Pancreas (tissue), 10 donors: ENCODE measurements around the gene TAF1. TPM values are rescaled to one million over a fixed set of nuclear protein-coding genes. Genes with fewer than 3 reads are reported as not detected.

Experiments used
- ATAC-seq, 4 donors: fragments of 200-7000 bp; cut with Tn5 transposase; one replicate each; pipeline versions ENCODE4 v1.8.0 to v1.9.1; 2020; ENCODE audit warnings: mild to moderate bottlenecking in 4 of 4, moderate library complexity in 4 of 4
- DNase-seq, 6 donors: peaks; one replicate each; pipeline ENCODE4 v3.0.0-alpha.2; 2020
- FAIRE-seq: peaks from 2 replicates; lab custom pipeline; 2012; peaks lifted over from hg19 to GRCh38; lab: Jason Lieb, UNC
- H3K27ac ChIP-seq, 4 donors: fragments of 200-600 bp; sonication (generic); 1 replicate in 3 of 4; 2 replicates in 1 of 4; pipeline versions ENCODE4 v1.5.0 to v1.8.0; 2020
- H3K27me3 ChIP-seq, 4 donors: fragments of 200-600 bp; one replicate each; pipeline ENCODE4 v1.8.0; 2021
- H3K36me3 ChIP-seq, 3 donors: fragments of 200-600 bp; sonication (generic) in 1 of 3; one replicate each; pipeline versions ENCODE4 v1.5.0 to v1.8.0; 2020 to 2021
- H3K4me1 ChIP-seq, 3 donors: fragments of 200-600 bp; one replicate each; pipeline ENCODE4 v1.8.0; 2021
- H3K4me3 ChIP-seq, 4 donors: fragments of 200-600 bp; sonication (generic) in 2 of 4; one replicate each; pipeline versions ENCODE4 v1.5.0 to v1.8.0; 2020 to 2021
- H3K9me3 ChIP-seq, 4 donors: fragments of 200-600 bp; one replicate each; pipeline ENCODE4 v1.8.0; 2021
- CTCF ChIP-seq, 4 donors: fragments of 200-600 bp; sonication (generic) in 3 of 4; IDR thresholded peaks; one replicate each; pipeline versions ENCODE4 v1.5.0 to v1.8.0; 2021; ENCODE audit warnings: antibody characterized with exemption in 4 of 4
- WGBS, 2 donors: extraction: QIAGEN DNeasy Blood & Tissue Kit; methylation state at CpG; one replicate each; pipeline ENCODE4 v1.1.7; 2013; 5-methylcytosine and 5-hydroxymethylcytosine counted together
- intact Hi-C, 3 donors: fragments of 100-400 bp; cut with DNase I; formaldehyde crosslinking; loops; one replicate each; pipeline versions ENCODE4 v1.11.1 to v1.14.2; 2022
- polyA plus RNA-seq, 2 donors: library from polyadenylated mRNA; stranded (reverse); fragments of 200-250 nt; gene quantifications; one replicate each; pipeline ENCODE4 v1.2.3, GENCODE V29; 2013
- total RNA-seq, 6 donors: library from RNA; stranded (reverse); fragmentation: NEBNext Ultra II Directional in 4 of 6; extraction: Animal tissue kit (Norgen Biotek cat#: 25700) in 4 of 6; gene quantifications; one replicate each; pipeline versions ENCODE4 v1.2.1 to v1.2.4, GENCODE V29; 2021 to 2023
- donor health status: healthy with polysubstance abuse.
- donor health status: DM: no; HTN: no; CAD: no; lungs with moderate emphysema.
- donor health status: DM: no; HTN: no; CAD: no.
- donor health status: control.
- donor health status: control.
- donor health status: Bipolar disorder and iron deficiency.
- donor health status: DM: yes; HTN: yes; CAD: no.
- donor health status: DM: no; HTN: no; CAD: no.
- donor health status: DM: no; HTN: no; CAD: no.
- donor health status: DM: yes; HTN: yes; CAD: no.

TAF1 gene
- total and polyA plus RNA-seq, 8 donors = 9.8 to 23.2 (median 16.5) TPM

DNA sequence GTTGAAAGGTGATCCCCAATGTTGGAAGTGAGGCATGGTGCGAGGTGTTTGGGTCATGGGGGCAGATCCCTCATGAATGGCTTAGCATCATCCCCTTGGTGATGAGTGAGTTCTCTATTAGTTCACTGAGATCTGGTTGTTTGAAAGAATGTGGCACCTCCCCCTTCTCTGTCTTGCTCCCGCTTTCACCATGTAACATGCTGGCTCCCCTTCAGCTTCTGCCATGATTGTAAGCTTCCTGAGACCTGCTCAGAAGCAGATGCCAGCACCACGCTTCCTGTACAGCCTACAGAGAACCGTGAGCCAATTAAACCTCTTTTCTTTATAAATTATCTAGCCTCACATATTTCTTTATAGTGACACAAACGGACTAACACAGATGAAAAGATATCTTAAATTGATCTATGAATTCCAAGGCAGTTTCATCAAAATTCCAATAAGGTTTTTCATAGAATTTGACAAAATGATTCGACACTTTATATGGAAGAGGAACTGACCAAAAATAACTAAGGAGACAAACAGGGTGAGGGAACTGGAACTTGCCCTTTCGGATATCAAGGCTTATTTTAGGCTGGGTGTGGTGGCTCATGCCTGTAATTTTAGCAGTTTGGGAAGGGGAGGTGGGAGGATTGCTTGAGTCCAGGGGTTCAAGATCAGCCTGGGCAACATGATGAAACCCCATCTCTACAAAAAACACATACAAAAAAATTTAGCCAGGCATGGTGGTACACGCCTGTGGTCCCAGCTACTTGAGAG lies 109.8 kb downstream of the TAF1 start:
- H3K36me3 ChIP-seq = no peaks in the 10 kb centered on the region
- DNase-seq (no peak), FAIRE-seq (no peak), ATAC-seq (no peak)
- TF ChIP-seq CTCF (IDR thresholded peaks at IDR 0.05) = no peak
- H3K27ac ChIP-seq = no peak overlapping the region
- WGBS, 2 donors = 64 to 81% methylated on average over 8 of the region's 8 CpGs
- no peak overlapping the region for H3K4me3 ChIP-seq
- no peaks in the 10 kb centered on the region for H3K9me3 ChIP-seq
- intact Hi-C loops = no loop called here
- H3K27me3 ChIP-seq = no peaks in the 10 kb centered on the region
- no peaks in the 10 kb centered on the region for H3K4me1 ChIP-seq

GRCh38 chrX:71482228-71482958 lies 116.2 kb downstream of the TAF1 start:
- 66 to 83% methylated on average over 4 of the region's 4 CpGs for WGBS, 2 donors

DNA sequence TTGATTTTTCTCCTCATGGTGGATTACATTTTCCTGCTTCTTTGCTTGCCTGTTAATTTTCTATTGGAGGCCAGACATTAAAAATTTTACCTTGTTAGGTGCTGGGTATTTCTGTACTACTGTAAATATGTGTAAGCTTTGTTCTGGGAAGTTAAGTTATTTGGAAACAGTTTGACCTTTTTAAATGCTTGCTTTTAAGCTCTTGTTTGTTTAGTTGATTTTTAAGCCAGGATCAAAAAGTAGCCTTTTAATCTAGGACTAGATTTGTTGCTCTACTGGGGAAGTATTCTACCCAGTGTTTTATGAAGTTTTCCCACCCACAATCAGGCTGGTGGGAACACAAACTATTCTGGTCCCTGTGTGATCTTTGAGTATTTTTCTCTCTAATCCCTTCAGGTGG lies 121.7 kb downstream of the TAF1 start:
- Histone ChIP-seq H3K27me3 (no peaks in the 10 kb centered on the region), H3K4me3 (no peak overlapping the region), H3K4me1 (no peaks in the 10 kb centered on the region), H3K36me3 (no peaks in the 10 kb centered on the region), H3K9me3 (no peaks in the 10 kb centered on the region), H3K27ac (no peak overlapping the region)
- TF ChIP-seq CTCF (IDR thresholded peaks at IDR 0.05) = no peak
- intact Hi-C loops = no loop called here
- FAIRE-seq (no peak), DNase-seq (no peak), ATAC-seq (no peak)

More at GRCh38 chrX:71482228-71482958, 116.2 kb downstream of the TAF1 start:
- intact Hi-C loops = no loop called here
- no peak overlapping the region for H3K4me3 ChIP-seq
- no peaks in the 10 kb centered on the region for H3K9me3 ChIP-seq
- DNase-seq (no peak), ATAC-seq (no peak), FAIRE-seq (no peak)
- H3K4me1 ChIP-seq = no peaks in the 10 kb centered on the region
- no peaks in the 10 kb centered on the region for H3K27me3 ChIP-seq
- TF ChIP-seq CTCF (IDR thresholded peaks at IDR 0.05) = no peak
- no peak overlapping the region for H3K27ac ChIP-seq
- H3K36me3 ChIP-seq = no peaks in the 10 kb centered on the region

DNA sequence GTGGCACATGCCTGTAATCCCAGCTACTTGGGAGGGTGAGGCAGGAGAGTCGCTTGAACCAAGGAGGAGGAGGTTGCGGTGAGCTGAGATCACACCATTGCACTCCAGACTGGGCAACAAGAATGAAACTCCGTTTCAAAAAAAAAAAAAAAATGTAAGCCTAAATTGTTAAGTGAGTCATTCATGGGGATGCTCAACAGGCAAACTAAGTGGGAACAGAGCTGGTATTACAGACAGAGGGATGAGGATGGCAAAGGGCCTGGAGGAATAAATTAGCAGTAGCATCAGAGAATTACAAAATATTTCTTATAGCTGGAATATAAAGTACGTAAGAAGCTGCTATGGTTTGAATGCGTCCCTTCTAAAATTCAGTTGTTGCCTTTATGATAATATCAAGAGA lies 123.4 kb downstream of the TAF1 start:
- H3K4me1 ChIP-seq = no peaks in the 10 kb centered on the region
- H3K27ac ChIP-seq = no peak overlapping the region
- TF ChIP-seq CTCF (IDR thresholded peaks at IDR 0.05) = no peak
- 82 to 95% methylated on average over 5 of the region's 5 CpGs for WGBS, 2 donors
- H3K9me3 ChIP-seq = no peaks in the 10 kb centered on the region
- H3K27me3 ChIP-seq = no peaks in the 10 kb centered on the region
- intact Hi-C loops = no loop called here
- no peaks in the 10 kb centered on the region for H3K36me3 ChIP-seq
- no peak for ATAC-seq
- no peak overlapping the region for H3K4me3 ChIP-seq
- DNase-seq = no peak
- no peak for FAIRE-seq
